ENCODE measurements around the gene DCUN1D1. TPM values are rescaled to one million over a fixed set of nuclear protein-coding genes. Genes with fewer than 3 reads are reported as not detected.

Gene DCUN1D1
- total RNA-seq, 1 donor from 2014 or later: 41.6 TPM

GRCh38 chr3:182936239-182936917 lies 44.0 kb downstream of the DCUN1D1 start:
- no peak for DNase-seq (ENCODE audit: low spot score)

GRCh38 chr3:182935803-182936202 lies 44.5 kb downstream of the DCUN1D1 start:
- no peak for DNase-seq (ENCODE audit: low spot score)

GRCh38 chr3:182925944-182926337 lies 54.4 kb downstream of the DCUN1D1 start:
- DNase-seq (ENCODE audit: low spot score): no peak

- DNase-seq (ENCODE audit: low spot score): no peak
Observed at GRCh38 chr3:182925330-182925943, 54.9 kb downstream of the DCUN1D1 start.

- DNase-seq (ENCODE audit: low spot score): no peak
Observed at GRCh38 chr3:182921665-182922355, 58.5 kb downstream of the DCUN1D1 start.

- no peak for DNase-seq (ENCODE audit: low spot score)
Observed at GRCh38 chr3:182920515-182921084, 59.7 kb downstream of the DCUN1D1 start.

- no peak for DNase-seq (ENCODE audit: low spot score)
Observed at GRCh38 chr3:182919866-182920357, 60.4 kb downstream of the DCUN1D1 start.

- no peak for DNase-seq (ENCODE audit: low spot score)
Observed at GRCh38 chr3:182917134-182917533, 63.2 kb downstream of the DCUN1D1 start.

GRCh38 chr3:182914341-182914740 lies 66.0 kb downstream of the DCUN1D1 start:
- DNase-seq (ENCODE audit: low spot score): no peak

- no peak for DNase-seq (ENCODE audit: low spot score)
Observed at GRCh38 chr3:182913889-182914288, 66.4 kb downstream of the DCUN1D1 start.

GRCh38 chr3:182912474-182912873 lies 67.9 kb downstream of the DCUN1D1 start:
- DNase-seq (ENCODE audit: low spot score): no peak

- no peak for DNase-seq (ENCODE audit: low spot score)
Observed at GRCh38 chr3:182911782-182912111, 68.6 kb downstream of the DCUN1D1 start.

- no peak for DNase-seq (ENCODE audit: low spot score)
Observed at GRCh38 chr3:182910936-182911781, 69.2 kb downstream of the DCUN1D1 start.

- no peak for DNase-seq (ENCODE audit: low spot score)
Observed at GRCh38 chr3:182909318-182910040, 70.9 kb downstream of the DCUN1D1 start.

GRCh38 chr3:182908471-182908870 lies 71.9 kb downstream of the DCUN1D1 start:
- DNase-seq (ENCODE audit: low spot score): no peak

- DNase-seq (ENCODE audit: low spot score): no peak
Observed at GRCh38 chr3:182906036-182906435, 74.3 kb downstream of the DCUN1D1 start.

- DNase-seq (ENCODE audit: low spot score): no peak
Observed at GRCh38 chr3:182905623-182906022, 74.7 kb downstream of the DCUN1D1 start.

GRCh38 chr3:182904164-182904563 lies 76.2 kb downstream of the DCUN1D1 start:
- no peak for DNase-seq (ENCODE audit: low spot score)

- DNase-seq (ENCODE audit: low spot score): no peak
Observed at GRCh38 chr3:182902236-182902635, 78.1 kb downstream of the DCUN1D1 start.

- no peak for DNase-seq (ENCODE audit: low spot score)
Observed at GRCh38 chr3:182896553-182896952, 83.8 kb downstream of the DCUN1D1 start.

- no peak for DNase-seq (ENCODE audit: low spot score)
Observed at GRCh38 chr3:182895513-182896112, 84.7 kb downstream of the DCUN1D1 start.

All from ureter (tissue), 1 donor.